Fibroblast of peridontal ligament (primary cell): ENCODE measurements around the gene KCNN1.
A peak's percentile ranks its signal among the peaks of the same experiment; 100 is the strongest.
"Not testable (repeated sequence)": the region's sequence is repeated elsewhere in the genome, so short reads cannot be mapped to it uniquely, and the experiment has no call there.

Experiments used
- DNase-seq: peaks from one replicate; pipeline ENCODE4 v3.0.0-alpha.2; 2010; ENCODE audit errors: extremely low read depth

Gene KCNN1

DNA sequence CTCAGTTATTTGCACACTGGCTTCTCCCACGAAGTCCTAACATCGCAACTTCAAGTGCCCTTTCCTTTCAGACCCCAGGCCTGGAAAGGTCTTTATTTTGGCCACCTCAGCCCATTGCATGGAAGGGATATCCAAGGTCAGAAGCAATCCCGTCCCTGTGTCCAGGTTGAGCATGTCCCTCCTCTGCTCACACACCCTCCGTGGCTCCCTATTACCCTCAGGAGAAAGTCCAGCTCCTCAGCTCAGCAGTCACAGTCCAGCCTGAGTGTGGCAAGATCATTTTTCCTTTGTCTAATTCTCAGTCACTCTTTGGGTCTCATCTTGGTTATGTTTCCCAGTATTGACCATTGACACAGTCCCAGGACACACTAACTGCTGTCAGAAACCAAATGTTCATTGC, 60.2 kb downstream of the KCNN1 start:
- no peak for DNase-seq

DNA sequence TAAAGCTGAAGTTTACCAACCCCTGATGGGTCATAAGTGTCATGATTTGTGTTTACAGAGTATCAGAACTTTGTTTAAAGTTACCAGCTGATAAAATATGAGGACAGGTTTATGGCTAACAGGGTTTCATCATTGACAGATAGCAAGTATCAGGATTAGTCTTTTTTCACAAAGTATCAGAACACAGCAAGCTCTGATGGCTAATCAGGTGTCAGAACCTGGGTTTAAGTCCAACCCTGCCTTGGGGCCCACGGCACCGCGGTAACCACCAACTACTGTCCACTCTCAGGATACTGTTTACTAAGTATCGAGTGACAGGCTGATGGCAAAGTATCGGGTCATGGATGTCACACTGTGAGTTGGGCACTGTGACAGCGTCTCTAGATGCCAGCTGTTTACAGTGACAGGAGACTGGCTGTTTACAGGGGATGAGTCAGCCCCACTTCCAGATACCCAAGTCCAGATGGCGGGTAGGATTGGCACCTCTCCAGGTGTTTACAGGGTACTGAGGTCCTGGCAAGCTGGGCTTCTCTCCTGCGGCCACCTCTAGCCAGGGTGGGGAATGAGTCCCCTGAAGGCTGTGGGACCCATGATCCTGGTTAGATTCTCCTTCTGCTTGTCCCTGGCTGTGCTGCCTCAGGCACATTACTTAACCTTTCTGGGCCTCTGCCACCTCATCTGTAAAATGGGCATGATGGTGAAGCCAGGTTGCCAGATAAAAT, 62.9 kb downstream of the KCNN1 start:
- DNase-seq: no peak

DNA sequence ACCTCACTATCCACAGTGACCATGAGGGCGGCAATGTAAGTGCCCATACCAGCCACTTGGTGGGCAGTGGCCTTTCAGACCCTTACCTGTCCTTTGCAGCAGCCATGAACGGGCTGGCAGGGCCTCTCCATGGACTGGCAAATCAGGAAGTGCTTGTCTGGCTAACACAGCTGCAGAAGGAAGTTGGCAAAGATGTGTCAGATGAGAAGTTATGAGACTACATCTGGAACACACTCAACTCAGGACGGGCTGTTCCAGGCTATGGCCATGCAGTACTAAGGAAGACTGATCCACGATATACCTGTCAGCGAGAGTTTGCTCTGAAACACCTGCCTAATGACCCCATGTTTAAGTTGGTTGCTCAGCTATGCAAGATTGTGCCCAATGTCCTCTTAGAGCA, 64.5 kb downstream of the KCNN1 start:
- DNase-seq: not testable (repeated sequence)

DNA sequence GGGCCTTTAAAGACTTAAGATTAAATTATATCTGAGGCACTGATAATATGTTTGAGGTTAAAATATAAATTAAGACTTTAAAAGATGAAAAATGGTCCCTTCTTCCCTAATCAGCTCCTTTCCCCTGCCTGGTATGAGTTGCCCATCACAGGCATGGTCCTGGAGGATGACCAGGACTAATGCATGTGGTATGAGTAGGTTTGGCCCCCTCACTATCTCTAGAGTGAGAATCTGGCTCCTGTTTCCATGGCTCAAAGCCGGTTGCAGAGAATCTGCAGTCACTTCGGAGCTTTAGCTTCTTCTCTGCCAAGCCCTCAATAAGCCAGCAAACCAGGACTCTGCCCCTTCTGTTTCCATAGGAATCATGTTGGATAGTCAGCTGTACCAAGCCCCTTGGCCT, 65.2 kb downstream of the KCNN1 start:
- not testable (repeated sequence) for DNase-seq

DNA sequence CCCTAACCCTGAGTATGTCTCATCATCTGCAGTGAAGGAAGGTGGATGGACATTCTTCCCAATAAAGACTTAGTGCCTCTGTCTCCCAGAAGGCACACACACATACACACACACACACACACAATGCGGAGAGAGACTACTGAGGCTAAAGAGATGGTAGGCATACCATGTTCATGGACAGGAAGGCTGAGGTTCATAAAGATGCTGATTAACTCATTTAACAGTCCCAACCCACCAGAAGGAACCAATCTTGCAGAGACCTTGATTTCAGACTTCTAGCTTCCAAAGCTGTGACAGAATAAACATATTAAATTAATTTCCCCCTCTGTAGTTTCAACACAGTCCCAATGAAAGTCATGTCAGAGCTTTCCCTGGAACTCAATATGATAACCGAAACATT, 74.1 kb downstream of the KCNN1 start:
- no peak for DNase-seq

DNA sequence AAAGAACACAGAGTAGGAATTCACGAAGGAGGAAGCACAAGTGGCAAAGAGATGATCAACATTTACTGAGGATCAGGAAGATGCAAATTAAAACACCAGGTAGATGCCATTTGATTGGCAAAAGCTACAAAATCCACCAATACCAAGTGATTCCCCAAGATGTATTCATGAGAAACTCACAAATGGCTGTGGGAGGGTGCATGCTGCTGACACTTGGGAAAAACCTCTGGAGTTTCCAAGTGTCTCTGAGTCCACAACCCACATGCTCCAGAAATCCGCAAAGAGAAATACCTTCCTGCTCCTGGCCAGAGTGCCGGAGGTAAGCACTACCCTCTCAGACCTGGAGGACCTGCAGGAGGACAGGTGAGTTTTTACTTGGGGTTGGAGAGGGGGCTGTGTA, 76.8 kb downstream of the KCNN1 start:
- DNase-seq: no peak

DNA sequence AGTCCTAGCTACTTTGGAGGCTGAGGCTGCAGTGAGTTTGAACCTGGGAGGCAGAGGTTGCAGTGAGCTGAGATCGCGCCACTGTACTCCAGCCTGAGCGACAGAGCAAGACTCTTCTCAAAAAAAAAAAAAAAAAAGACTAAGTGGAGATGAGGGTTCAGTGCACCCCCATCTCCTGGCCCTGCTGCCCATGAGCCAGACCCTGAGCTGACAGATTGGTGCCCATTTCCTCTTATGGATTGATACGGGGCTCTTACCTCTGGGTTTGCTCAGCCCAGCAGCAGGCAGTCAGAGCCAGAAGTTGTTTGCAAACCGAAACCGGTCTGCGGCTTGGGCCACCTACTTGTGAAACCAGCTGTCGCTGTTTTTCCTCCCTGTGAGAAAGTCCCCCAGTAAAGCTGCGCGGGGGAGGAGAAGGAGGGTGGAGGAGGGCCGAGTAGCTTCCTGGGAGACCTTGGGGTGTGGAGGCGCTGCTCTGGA, 78.0 kb downstream of the KCNN1 start:
- peak; percentile 65 for DNase-seq

DNA sequence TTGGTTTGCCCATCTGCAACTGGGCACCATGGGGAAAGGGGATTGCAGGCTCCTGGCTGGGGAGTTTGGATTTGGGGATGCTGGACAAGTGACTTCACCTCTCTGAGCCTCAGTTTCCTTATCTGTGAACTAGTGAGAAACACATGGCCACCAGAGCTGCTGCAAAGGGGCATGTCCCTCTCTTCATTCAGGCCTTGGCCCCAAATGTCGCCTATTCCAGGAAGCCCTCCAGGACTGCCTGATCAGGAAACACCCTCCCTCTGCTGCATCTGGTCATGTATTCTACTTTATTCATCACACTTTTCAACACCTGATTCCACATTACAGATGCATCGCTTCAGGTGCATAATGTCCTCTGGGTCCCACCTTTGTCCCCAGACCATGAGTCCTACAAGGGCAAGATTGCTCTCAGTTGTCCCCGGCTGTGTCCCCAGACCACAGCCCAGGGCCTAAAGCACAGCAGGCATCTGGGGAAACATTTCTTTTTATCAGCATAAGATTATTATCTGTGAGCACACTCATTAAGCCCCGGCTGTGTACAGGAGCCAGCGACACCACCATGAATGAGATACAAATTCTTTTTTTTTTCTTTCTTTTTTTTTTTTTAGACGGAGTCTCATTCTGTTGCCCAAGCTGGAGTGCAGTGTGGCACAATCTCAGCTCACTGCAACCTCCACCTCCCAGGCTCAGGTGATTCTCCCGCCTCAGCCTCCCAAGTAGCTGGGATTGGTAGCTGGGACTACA, 78.6 kb downstream of the KCNN1 start:
- DNase-seq: no peak

DNA sequence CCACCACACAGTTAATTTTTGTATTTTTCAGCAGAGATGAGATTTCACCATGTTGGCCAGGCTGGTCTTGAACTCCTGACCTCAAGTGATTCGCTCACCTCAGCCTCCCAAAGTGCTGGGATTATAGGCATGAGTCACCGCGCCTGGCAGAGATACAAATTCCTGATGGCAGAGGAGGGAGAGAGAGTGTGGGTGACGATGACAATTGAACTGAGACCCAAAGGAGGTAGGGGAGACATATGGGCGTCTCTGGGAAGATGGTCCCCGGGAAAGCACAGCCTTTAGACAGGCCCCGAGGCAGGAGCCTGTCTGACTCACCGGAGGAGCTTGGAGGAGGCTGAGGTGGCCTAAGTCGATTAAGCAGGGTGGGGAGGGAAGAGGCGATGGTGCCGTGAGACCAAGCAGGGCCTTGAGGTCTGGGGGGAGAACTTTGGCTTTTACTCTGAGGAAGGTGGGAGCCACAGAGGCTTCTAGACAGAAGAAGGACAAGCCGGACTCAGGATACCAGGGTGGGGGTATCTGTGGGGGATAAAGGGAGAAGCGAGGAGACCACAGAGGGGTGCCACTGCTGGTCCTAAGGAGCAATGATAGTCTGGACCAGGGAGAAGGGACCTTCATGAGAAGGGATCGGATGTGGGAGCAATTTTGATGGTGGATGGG, 79.3 kb downstream of the KCNN1 start:
- DNase-seq: peak; percentile 58

DNA sequence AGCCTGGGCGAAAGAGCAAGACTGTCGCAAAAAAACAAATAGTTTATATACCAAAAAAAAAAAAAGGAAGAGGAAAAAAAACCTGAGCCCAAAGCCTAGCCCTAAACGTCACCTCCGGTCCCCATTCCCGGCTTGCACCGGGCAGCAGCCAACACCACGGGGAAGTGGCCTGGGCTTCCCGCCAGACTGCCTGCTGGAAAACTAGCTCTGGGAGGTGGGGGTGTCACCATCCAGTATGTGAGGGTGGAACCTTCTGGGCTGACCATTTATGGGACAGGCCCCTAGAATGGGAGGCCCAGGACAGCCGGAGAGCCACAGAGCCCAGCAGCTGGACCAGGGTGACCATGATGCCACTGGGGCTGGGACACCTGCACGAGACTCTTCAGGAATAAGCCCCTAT, 82.5 kb downstream of the KCNN1 start:
- DNase-seq: peak; percentile 52
